NCI-H748 (cell line): ENCODE measurements around the gene THADA.

ENCODE experiments used
- DNase-seq: peaks from one replicate; lab custom pipeline; 2025; ENCODE audit not compliant: unreplicated experiment; lab: John Stamatoyannopoulos, UW

Gene THADA

DNA sequence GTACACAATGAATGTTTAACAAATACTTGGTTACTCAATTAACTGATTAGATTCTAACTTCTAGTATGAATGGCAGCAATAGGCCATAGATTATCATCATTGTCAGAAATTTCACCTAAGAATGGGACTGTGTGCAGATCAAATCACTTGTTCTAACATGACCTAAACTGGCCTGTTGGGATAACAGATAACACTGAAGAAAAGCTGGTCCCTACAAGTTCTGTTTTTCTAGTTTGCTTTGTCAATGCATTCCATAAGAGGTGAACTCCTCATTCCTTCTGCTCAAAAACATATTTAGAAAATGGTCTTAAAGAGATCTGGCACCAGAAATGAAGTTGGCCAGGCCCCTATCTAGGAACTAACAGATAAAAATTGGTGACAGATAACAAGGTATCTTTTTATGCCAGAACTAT, 175.4 kb downstream of the THADA start:
- no peak for DNase-seq

DNA sequence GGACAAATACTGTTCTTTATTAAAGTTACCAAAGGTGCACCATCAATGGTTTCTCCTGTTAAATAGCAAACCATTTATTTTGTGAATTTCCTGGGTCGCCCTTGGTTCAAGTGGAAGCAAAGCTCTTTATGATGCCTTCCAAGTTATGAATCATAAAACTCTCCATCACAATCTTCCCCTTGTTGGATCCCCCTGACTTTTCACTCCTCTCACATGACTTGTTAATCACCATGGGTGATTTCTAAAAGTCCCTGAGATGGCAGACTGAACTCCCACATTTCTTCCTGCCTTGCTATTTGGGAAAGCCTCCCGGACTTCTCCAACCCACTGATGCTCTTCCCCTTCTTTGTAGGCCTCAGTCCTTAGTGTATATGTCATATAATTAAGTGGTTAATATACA, 176.0 kb downstream of the THADA start:
- no peak for DNase-seq

DNA sequence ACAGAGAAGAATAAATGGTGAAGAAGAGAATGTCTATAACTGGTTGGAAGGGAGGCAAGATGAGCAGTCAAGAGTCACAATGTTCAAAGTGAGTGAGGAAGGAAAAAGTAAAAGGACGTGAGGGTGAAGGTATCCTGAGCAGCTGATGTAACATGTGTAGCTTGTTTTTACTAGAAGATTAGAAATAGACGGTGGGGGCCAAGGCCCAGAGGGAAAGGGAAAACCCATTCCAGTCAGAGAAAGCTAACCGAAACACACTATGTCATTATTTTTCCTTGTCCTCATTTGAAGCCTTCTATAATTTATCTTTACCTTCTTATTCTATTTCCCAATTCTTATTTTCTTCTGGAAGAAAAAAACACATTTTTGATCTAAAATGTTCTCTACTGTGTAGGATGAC, 176.6 kb downstream of the THADA start:
- no peak for DNase-seq

DNA sequence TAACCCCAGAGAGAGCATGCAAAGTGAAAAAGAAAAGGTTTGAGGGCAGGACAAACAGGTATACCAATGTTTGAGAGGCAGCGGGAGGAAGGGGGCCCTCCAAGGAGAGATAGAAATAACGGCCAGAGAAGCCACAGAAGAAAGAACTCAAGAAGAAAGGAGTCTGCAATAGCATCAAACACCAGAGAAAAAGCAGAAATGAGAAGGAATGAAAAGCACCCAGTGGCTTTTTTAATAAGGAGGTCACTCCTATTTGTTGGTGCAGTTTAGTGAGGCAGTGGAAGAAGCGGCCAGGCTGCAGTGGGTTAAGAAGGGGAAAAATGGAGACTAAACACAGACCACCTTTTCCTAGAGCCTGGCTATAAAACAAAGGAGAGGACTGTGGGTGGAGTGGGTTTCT, 177.2 kb downstream of the THADA start:
- no peak for DNase-seq

DNA sequence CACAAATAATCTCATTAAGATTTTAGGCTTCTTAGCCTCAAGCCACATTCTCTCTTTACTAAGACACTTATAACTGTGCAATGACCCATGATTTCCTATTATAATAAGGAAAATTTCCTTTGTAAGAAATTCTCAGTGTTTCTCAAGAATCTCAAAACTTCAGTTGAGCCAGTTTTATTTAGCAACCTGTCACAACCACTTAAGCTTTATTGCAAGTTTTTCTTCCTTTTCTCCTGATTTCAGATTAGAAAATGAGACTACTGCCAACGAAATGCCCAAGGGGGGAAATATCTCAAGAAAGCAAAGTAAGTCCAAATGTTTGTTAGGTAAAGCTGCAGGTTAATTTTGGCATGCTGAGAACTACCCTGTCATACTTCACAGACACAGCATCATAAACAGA, 178.5 kb downstream of the THADA start:
- DNase-seq: no peak

DNA sequence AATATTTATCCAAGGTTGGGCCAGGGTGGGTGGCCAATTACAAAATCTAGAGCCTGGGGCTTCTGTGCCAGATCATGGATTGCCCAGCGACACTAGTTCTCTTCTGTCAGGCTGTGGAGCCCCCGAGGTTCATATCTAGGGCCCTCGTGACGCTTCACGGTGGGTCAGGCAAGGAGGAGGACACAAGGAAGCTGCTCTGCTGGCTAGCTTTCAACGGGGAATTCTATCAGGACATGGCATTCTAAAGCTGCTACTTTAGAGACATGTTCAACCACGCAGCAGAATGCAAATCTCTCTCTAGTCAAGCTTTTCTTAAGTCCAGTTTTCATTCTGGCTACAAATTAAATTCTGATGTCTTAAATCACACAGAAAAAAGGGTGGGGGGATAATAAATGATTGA, 180.2 kb downstream of the THADA start:
- no peak for DNase-seq

DNA sequence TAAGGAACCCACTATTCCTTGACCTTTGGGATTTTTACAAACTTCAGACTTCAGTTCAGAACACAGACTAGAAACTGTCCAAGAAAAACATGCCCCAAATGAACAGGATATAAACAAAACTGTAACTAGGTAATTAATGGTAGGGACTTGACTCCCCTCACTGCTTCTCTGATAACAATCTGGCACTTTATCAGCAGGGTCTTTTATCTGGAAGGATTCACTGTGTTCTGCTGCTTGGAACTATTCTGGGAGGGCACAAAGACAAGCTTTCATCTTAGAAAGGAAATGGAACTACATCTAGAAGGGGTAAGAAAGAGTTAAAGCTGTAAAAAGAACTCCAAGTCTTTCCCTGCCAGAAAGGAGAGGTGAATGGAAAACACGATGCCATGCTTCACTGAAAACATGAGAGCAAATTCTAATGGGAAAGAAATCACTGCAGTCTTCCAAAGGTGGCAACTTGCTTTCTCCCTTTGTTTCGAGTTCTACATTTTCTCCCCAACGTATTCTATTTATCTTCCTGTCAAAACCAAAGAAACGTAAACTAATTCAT, 181.2 kb downstream of the THADA start:
- DNase-seq: no peak

DNA sequence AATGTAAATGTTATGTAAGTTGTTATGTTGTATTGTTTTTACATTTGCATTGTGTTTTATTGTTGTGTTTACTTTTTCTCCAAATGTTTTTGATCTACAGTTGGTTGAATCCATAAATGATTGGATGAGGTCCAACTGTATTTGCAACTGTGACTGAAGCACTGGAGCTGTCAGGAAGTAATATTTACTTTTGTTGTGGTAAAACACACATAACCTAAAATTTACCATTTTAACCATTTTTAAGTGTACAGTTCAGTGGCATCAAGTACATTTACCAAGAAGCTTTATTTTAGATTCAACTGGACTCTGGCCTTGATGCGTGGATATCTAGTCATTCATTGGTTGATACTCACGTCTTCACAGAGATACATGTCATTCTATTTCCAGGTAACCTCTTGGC, 181.8 kb downstream of the THADA start:
- no peak for DNase-seq

DNA sequence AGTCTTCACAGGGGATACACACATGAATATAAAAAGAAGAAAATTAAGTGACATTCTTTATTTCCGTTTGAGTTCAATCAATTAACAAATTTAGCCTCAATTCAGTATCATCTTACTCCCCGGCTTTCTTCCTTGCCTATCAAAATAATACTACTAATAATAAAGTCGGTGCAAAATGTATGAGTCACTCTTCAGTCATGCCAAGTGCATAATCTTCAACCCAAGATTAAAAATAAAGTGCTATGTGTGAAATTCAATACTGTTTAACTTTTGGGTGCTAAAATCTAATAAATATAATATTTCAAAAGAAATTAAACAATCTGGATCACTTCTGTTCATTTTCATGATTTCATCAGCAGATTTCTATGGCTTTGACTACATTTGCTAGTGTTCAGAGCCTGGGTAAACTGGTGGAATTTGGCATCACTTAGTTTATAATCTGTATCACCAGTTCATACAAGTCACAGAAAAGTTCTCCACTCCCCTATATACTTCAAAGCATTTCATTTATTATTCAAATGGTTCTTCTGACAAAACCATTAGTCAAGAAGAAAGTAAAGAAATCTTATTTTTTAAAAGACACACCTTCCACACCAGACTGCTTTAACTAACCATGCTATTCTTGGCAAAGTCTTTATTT, 183.6 kb downstream of the THADA start:
- DNase-seq: no peak

DNA sequence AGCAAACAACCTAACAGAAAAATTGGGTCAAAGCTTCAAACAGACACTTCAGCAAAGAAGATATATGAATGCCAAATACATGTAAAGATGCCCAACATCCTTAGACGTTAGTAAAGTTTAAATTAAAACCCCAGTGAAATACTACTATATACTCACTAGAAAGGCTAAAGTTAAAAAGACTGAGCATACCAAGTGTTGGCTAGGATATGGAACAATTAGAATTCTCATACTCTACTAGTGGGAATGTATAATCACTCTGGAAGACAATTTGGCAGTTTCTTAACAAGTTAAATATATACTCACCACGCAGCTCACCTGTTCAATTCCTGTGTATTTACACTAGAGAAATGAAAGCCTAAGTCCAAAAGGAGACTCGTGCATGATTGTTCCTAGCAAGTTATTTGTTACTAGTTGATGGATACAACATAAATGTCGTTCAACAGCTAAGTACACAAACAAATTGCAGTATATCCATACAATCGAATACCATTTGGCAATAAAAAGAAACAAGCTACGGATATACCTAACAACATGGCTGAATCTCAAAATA, 185.7 kb downstream of the THADA start:
- DNase-seq: no peak

DNA sequence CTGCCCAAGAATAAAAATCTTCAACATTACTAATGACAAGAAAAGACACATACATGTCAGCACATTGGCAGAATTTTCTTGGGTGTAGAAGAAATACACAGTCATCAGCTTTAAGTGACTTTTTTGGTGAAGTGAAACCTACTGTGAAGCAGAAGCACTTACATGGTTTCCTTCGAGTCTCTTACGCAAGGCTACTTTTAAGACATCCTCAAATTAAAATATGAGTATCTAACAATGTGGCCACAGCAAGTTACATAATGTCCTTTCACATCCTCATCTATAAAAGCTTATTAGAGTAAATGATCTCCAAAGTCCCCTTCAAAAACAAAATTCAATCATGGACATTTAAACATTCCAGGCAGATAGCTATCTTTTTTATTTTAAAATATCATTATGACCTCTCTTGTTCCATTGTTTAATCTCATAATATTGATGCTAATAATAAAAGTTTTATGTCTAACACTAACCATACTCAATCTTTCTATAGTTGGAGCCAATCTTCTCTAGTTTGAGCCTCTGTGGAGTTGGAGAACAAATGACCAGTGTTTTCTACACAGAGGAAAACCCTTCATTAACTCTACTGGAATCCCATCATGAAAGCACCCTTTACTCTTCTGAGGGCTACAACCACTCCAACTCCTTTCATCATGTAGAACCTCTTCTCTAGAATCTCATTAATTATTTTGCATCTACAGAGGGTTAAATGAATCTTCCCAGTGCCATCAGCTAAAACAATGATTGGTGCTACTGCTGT, 187.3 kb downstream of the THADA start:
- no peak for DNase-seq

DNA sequence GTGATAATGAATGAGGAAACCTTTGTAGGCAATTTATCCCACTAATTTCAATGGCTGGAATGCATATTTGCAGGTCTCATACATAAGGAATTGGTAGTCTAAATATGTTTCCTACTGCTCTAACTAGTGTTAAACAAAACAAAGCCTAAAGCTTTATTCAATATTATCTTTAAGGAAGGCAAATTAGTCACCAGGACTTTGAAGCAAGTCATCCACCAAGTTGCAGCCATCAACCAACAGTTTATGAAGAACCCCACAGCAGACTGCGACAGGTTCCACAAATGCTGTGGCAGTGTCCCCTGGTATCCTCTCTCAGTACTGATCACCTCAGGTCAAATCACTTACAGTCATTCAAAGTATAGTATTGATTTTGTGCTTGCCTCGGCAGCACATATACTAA, 187.9 kb downstream of the THADA start:
- no peak for DNase-seq

DNA sequence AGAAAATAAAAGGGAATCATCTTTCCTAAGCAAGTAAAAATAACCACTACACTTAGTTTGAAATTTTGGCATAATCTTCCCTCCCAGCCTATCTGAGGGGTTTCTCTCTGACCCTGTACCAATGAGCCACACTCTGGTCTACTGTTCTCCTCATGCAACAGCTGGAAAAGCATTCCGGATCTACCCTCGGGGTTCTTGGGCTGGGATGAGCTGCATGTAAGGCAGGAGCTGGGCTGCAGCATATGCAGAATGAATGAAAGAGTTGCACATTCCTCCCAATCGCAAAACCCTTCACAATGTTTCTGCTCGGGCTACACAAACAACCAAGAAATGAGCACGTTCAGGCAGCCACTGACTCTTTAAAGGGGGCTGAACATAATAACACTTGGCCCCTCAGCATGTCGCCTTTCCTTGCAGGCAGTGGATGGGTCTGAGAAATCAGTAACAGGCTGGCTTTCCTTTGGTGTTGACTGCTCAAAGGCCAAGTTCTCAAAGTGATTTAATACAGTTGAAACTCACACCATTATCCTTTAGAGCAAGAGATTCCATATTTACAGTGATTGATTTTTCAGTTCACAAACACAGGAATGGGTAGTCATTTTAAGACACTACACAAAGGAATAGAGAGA, 189.1 kb downstream of the THADA start:
- no peak for DNase-seq

DNA sequence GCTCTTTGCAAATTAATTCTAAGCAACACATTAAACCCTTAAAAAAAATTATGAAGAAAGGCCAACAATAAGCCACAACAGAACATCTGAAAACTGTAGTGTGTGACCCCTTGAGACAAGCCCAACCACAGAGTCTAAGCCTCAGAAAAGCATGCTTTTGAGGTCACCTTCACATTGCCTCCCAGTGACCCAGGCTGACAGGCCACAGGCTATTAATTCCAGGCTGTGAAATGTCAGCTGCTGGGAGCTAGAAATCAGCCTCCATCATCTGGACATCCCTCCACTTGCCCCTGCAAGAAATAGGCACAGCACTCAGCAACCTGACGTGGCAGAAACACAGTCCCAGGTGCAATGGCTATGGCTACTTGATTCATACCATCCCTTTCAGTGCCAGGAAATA, 190.0 kb downstream of the THADA start:
- no peak for DNase-seq

DNA sequence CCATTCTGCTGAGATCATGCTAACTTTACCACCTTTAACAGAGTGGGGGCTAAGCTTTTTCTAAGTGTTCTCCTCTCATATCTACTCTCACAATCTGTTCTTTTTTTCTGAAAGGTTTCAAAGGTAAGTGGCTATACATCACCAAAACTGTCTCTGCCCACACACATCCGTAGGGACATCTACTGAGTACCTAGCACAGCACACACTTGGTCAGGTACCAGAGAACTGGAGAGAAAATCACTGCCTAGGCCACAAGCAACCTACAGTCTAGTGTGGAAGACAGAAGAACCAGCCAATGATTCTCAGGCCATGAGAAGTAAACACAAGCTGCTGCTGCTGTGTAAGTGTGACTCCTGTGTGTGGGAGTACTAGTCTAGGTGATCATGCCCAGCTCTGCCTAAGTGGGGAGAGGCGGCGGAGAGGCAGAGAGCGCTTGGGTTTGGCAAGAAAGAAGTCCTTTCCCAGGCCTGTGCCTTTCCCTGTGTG, 193.3 kb downstream of the THADA start:
- DNase-seq: no peak

DNA sequence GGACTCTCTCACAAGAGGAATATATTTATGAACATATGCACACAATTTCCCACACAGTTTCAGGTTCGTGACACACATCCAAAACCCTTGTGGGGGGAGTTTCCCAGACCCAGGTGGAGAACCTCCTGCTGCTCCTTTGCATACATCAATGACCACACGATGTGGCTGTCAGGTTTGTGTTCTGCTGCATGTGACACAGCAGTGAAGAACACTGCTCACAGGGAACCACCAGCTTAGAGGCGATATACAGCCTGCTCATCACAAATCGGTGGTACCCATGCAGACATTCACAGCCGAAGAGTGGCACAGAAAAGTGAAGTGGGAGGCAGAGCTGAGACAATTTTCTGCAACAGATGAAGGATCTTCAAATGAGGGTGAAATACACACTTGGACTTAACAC, 193.8 kb downstream of the THADA start:
- no peak for DNase-seq

DNA sequence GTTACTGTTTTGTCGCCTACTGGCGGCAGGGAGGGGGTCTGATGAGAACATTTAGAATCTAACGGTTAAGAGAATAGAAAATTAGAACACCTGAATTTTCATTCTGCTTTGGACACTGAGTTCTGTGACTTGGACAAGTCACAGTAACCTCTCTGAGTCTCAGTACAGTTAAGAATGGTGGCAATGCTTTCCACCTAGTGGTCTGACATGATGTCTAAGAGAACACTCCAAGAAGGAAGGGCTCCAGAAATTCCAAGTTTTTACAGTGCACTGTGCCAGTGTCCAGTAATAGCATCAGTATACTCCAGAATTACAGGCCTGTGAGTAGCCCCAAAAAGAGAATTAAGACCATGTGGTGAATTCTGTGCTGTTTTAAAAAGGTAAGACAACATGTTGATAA, 195.3 kb downstream of the THADA start:
- no peak for DNase-seq

DNA sequence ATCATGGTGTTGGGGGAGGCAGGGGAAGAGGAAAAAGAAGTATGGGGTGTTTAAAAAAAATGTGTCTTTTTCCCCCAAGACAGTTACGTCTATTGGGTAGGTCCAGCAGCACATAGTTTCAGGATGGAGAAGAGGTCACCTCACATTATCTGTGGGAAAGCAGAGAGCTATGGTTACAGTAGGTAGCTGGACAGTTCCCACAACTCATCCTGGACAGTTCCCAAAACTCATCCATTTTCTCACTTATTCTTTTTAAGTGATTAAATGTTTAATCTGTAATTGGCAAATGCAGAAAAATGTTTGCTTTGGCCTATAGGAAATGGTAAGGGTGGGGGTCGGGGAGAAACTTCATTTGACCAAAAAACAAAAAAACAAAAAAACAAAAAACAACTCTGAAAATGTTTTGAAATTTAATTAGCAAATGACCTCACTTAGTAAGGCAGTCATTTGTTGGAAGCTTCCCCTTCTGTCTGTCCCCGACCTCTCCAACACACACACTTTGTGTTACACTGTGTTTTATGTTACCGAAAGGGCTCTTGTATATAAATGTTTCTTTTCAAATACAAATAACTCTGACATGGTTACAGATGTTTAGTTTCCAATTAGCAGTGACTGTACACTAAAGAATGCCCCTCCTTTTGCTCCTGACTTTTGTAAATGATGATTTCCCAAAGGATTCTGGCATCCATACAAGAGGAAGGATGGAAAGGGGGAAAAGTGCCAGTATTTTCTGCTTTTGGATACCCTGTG, 196.1 kb downstream of the THADA start:
- no peak for DNase-seq

DNA sequence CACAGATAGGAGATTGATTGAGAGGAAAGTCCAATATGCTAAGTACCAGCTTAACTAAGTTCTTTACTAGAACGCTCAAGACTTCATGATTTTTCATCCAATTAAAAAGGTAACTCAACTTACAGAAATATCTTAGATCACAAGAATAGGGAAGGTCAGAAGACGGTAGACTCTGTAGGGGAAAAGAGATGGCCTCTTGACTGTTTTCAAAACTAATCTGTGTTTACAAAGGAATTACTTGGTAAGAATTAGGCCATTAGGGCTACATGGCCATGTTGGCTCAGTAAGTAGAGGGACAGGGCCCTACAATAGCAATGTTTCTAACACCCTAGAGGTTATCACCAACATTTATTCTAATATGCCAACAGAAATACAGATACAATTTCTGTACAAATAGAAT, 196.7 kb downstream of the THADA start:
- no peak for DNase-seq

DNA sequence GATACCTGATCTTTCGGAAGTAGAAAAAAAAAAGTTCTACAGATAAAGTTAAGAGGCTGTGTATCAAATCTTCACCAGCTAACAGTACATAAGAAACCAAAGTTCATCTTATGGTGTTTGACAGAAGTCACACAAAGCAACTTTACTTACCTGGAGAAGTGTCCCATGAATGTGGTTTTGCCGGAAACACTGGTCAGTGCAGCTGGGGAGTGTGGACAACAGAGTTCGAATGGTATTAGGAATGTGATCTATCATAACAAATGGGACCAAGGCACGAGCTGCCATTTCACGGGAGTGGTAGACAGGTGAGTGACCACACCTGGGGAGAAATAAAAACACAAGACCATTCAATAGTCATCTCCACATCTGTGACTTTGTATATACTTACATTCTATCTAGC, 198.0 kb downstream of the THADA start:
- no peak for DNase-seq

DNA sequence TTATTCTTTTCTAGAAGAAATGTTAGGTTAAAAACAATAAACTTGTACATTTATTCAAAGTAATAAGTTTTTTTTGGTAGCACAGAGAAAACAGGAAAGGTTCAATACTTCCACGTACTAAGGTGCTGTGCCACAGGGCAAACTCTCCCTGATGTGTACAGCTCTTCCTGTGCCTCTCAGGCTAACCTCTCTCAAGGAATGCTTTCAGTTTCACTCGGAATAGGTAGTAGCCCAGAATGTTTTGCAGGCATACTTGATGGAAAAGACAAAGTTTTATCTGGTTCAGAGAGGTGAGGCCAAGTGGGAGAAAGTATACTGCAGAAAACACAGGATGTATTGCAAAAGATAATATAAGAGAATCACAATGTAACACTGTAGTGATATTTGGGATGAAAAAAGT, 198.4 kb downstream of the THADA start:
- no peak for DNase-seq
